ENCODE results near the gene EXOSC2.

- TF ChIP-seq REST (IDR thresholded peaks at IDR 0.05; ENCODE audit: low read depth) (no peak), CEBPB (IDR thresholded peaks at IDR 0.05) (no peak), FOXM1 (IDR thresholded peaks at IDR 0.05; ENCODE audit: borderline replicate concordance, low read depth) (no peak), RAD21 (IDR thresholded peaks at IDR 0.05; ENCODE audit: low read depth) (no peak), TEAD4 (IDR thresholded peaks at IDR 0.05) (no peak)
Observed at GRCh38 chr9:130699047-130699446, 5.5 kb downstream of the EXOSC2 start.

Data from Ishikawa (cell line).